ENCODE measurements around the gene TM2D3. TPM values are rescaled to one million over a fixed set of nuclear protein-coding genes. Genes with fewer than 3 reads are reported as not detected.

The TM2D3 gene
- total and polyA plus RNA-seq, 10 of the 15 experiments (the other 5 are each of a cell fraction or from before 2014, with no cell fraction given), result 28.3 to 84.5 (median 45.0) TPM

- POLR2A ChIA-PET, result no interaction called here
- SMC1A ChIA-PET (ENCODE audit: uncharacterized antibody, unreplicated experiment), result no interaction called here
- intact Hi-C loops (cut with micrococcal nuclease; ENCODE audit: unreplicated experiment) (no loop called here), in situ Hi-C loops (cut with MboI) (no loop called here)
- no peaks in the 10 kb centered on the region for H3K79me2 ChIP-seq (ENCODE audit: control insufficient read depth, insufficient read depth, low read length)
- DNase-seq (ENCODE audit: low read depth, low spot score) (no peak), FAIRE-seq (no peak), ATAC-seq (no peak)
- no peaks in the 10 kb centered on the region for H4K20me1 ChIP-seq (ENCODE audit: control insufficient read depth, insufficient read depth)
- no peaks in the 10 kb centered on the region for H3K27me3 ChIP-seq (replicated peaks in 1 of 2; ENCODE audit: control insufficient read depth in 2 of 2, insufficient read depth in 2 of 2, low read length in 1 of 2)
- BruUV-seq (replicated peaks), result no TSS peak
- CTCF ChIA-PET, result no interaction called here
- H3K27ac ChIP-seq (ENCODE audit: control insufficient read depth, insufficient read depth), result no peak overlapping the region
- TF ChIP-seq CBX5 (IDR thresholded peaks at IDR 0.05; ENCODE audit: low read depth) (no peak), HDGF (IDR thresholded peaks at IDR 0.05) (no peak), CBX3 (IDR thresholded peaks at IDR 0.05; ENCODE audit: borderline replicate concordance, low read depth) (no peak), TCF3 (IDR thresholded peaks at IDR 0.05; ENCODE audit: borderline replicate concordance, insufficient read depth, low read depth, low read length) (no peak), BMI1 (IDR thresholded peaks at IDR 0.05; ENCODE audit: borderline replicate concordance) (no peak), RCOR1 (conservative IDR thresholded peaks at IDR 0.05; ENCODE audit: low read depth, low read length) (no peak), MEF2A (IDR thresholded peaks at IDR 0.05; ENCODE audit: insufficient read depth, low read depth, low read length) (no peak), PAX8 (IDR thresholded peaks at IDR 0.05) (no peak), POU2F2 (IDR thresholded peaks at IDR 0.05; ENCODE audit: borderline replicate concordance, low read depth, low read length) (no peak), HDAC6 (IDR thresholded peaks at IDR 0.05; ENCODE audit: unreplicated experiment) (no peak)
- TF ChIP-seq, protein P1, sequence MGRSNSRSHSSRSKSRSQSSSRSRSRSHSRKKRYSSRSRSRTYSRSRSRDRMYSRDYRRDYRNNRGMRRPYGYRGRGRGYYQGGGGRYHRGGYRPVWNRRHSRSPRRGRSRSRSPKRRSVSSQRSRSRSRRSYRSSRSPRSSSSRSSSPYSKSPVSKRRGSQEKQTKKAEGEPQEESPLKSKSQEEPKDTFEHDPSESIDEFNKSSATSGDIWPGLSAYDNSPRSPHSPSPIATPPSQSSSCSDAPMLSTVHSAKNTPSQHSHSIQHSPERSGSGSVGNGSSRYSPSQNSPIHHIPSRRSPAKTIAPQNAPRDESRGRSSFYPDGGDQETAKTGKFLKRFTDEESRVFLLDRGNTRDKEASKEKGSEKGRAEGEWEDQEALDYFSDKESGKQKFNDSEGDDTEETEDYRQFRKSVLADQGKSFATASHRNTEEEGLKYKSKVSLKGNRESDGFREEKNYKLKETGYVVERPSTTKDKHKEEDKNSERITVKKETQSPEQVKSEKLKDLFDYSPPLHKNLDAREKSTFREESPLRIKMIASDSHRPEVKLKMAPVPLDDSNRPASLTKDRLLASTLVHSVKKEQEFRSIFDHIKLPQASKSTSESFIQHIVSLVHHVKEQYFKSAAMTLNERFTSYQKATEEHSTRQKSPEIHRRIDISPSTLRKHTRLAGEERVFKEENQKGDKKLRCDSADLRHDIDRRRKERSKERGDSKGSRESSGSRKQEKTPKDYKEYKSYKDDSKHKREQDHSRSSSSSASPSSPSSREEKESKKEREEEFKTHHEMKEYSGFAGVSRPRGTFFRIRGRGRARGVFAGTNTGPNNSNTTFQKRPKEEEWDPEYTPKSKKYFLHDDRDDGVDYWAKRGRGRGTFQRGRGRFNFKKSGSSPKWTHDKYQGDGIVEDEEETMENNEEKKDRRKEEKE (IDR thresholded peaks at IDR 0.05), result no peak
- no peak overlapping the region for H3K9ac ChIP-seq (ENCODE audit: control insufficient read depth, insufficient read depth, low read length)
- RAD21 ChIA-PET (ENCODE audit: unreplicated experiment), result no interaction called here
- H3K9me3 ChIP-seq (replicated peaks; ENCODE audit: control insufficient read depth, insufficient read depth, low read length), result peaks cover 12% of the 10 kb centered on the region
- no peak overlapping the region for H2AFZ ChIP-seq (ENCODE audit: control insufficient read depth, low read depth, low read length)
- H3K4me2 ChIP-seq (ENCODE audit: control insufficient read depth, insufficient read depth), result no peak overlapping the region
- no peaks in the 10 kb centered on the region; a peak in 1 of 4 replicates for H3K36me3 ChIP-seq (ENCODE audit: control insufficient read depth in 2 of 2, insufficient read depth in 2 of 2, low read length in 1 of 2)
- WGBS (ENCODE audit: insufficient coverage, insufficient replicate concordance, low lambda C conversion rate, missing lambda C conversion rate), result 8% methylated on average over 1 of the region's 1 CpG
- H3K4me3 ChIP-seq, result no peak overlapping the region
- H3K4me1 ChIP-seq (ENCODE audit: control insufficient read depth, insufficient read depth, low read length), result peaks cover under 1% of the 10 kb centered on the region
Measured at GRCh38 chr15:101625980-101626379, 26.2 kb downstream of the TM2D3 start.
